CD4-positive, alpha-beta T cell treated with Interleukin-4 for 1 hour (primary cell): ENCODE data around the gene OR8K1.

Experiments used
- DNase-seq, 2 donors: peaks; one replicate each; pipeline ENCODE4 v3.0.0-alpha.2; 2020 to 2022

The OR8K1 gene

GRCh38 chr11:56345739-56346138 lies at the start of gene OR8K1:
Gene OR8K1, plus strand, starts transcription at chr11:56346039. Its CDS starts 0 bp downstream, at chr11:56346039.
- DNase-seq = no peak

- no peak for DNase-seq
Measured at GRCh38 chr11:56296898-56297297, 48.9 kb upstream of the OR8K1 start.

GRCh38 chr11:56307836-56308235 lies 38.0 kb upstream of the OR8K1 start:
- DNase-seq = no peak

GRCh38 chr11:56314844-56315243 lies 31.0 kb upstream of the OR8K1 start, which contains the start of gene OR8K3:
Gene OR8K3, plus strand, starts transcription at chr11:56315144. Its CDS starts 3,163 bp downstream, at chr11:56318307.
- no peak for DNase-seq

GRCh38 chr11:56331861-56332491 lies 13.9 kb upstream of the OR8K1 start:
- no peak for DNase-seq

GRCh38 chr11:56333156-56333555 lies 12.7 kb upstream of the OR8K1 start:
- DNase-seq = no peak

- DNase-seq = no peak
Measured at GRCh38 chr11:56340289-56340688, 5.5 kb upstream of the OR8K1 start.

GRCh38 chr11:56353991-56354390 lies 8.2 kb downstream of the OR8K1 start, which contains the start of gene OR8J1:
Gene OR8J1, plus strand, starts transcription at chr11:56354291. Its CDS starts 5,956 bp downstream, at chr11:56360247.
- DNase-seq = no peak

- no peak for DNase-seq
Measured at GRCh38 chr11:56375324-56375723, 29.5 kb downstream of the OR8K1 start, which contains the start of gene OR8U1. Gene OR8U1, plus strand, starts transcription at chr11:56375624. Its CDS starts 0 bp downstream, at chr11:56375624.

- DNase-seq = no peak
Measured at GRCh38 chr11:56380120-56380519, 34.3 kb downstream of the OR8K1 start.

GRCh38 chr11:56394381-56394780 lies 48.5 kb downstream of the OR8K1 start:
- DNase-seq = no peak

- DNase-seq = no peak
Measured at GRCh38 chr11:56396047-56396446, 50.2 kb downstream of the OR8K1 start.
